GM23338 (cell line): Measurements from ENCODE around the gene NKAIN2. TPM values are rescaled to one million over a fixed set of nuclear protein-coding genes. Genes with fewer than 3 reads are reported as not detected.

ENCODE experiments used
- ATAC-seq: fragments of 200-7000 bp; cut with Tn5 transposase; 3 replicates; pipeline ENCODE4 v1.9.1; 2020
- DNase-seq: peaks from one replicate; pipeline ENCODE4 v3.0.0-alpha.2; 2015; ENCODE audit warnings: low spot score
- H2AFZ ChIP-seq: fragments of 200-600 bp; sonication (generic); 2 replicates; pipeline ENCODE4 v1.8.0; 2016; ENCODE audit warnings: antibody characterized with exemption, mild to moderate bottlenecking, moderate library complexity
- H3F3A ChIP-seq: fragments of 200-600 bp; sonication (generic); replicated peaks from 2 replicates; pipeline ENCODE4 v1.8.0; 2017; ENCODE audit warnings: antibody characterized with exemption, mixed run types, low read depth
- H3K27ac ChIP-seq: fragments of 200-600 bp; sonication (generic); 2 replicates; pipeline ENCODE4 v1.6.1; 2016; ENCODE audit warnings: low read depth
- H3K27me3 ChIP-seq: fragments of 200-600 bp; sonication (generic); 2 replicates; pipeline ENCODE4 v1.8.0; 2016; ENCODE audit warnings: mild to moderate bottlenecking, mixed run types, moderate library complexity; ENCODE audit not compliant: insufficient read depth
- H3K36me3 ChIP-seq: fragments of 200-600 bp; sonication (generic); 2 replicates; pipeline ENCODE4 v1.8.0; 2016; ENCODE audit warnings: mild to moderate bottlenecking; ENCODE audit not compliant: insufficient read depth
- H3K4me1 ChIP-seq: fragments of 200-600 bp; sonication (generic); 2 replicates; pipeline ENCODE4 v1.8.0; 2016; ENCODE audit warnings: mild to moderate bottlenecking, moderate library complexity; ENCODE audit not compliant: insufficient read depth
- H3K4me2 ChIP-seq: fragments of 200-600 bp; sonication (generic); 2 replicates; pipeline ENCODE4 v1.7.1; 2017; ENCODE audit warnings: mixed run types
- H3K4me3 ChIP-seq: fragments of 200-600 bp; sonication (generic); 2 replicates; pipeline ENCODE4 v1.6.1; 2016; ENCODE audit warnings: mixed run types
- H3K79me2 ChIP-seq: fragments of 200-600 bp; sonication (generic); replicated peaks from 2 replicates; pipeline ENCODE4 v1.8.0; 2017; ENCODE audit warnings: mild to moderate bottlenecking; ENCODE audit not compliant: insufficient read depth
- H3K9me2 ChIP-seq: fragments of 200-600 bp; sonication (generic); 2 replicates; pipeline ENCODE4 v1.8.0; 2017; ENCODE audit not compliant: insufficient read depth
- H4K20me1 ChIP-seq: fragments of 200-600 bp; sonication (generic); replicated peaks from 2 replicates; pipeline ENCODE4 v1.8.0; 2017; ENCODE audit warnings: mild to moderate bottlenecking; ENCODE audit not compliant: insufficient read depth
- H3K27ac Mint-ChIP-seq: 2 replicates; pipeline ENCODE4 v1.8.0; 2020; ENCODE audit warnings: inconsistent platforms, mild to moderate bottlenecking, moderate library complexity, mixed read lengths
- H3K27me3 Mint-ChIP-seq: 3 replicates; pipeline ENCODE4 v1.8.0; 2022; ENCODE audit warnings: low read depth, mild to moderate bottlenecking, moderate library complexity, mixed read lengths, inconsistent platforms; ENCODE audit not compliant: insufficient read depth, poor library complexity
- H3K36me3 Mint-ChIP-seq: 3 replicates; pipeline ENCODE4 v1.8.0; 2021; ENCODE audit warnings: low read depth, mild to moderate bottlenecking, inconsistent platforms, moderate library complexity, mixed read lengths
- H3K4me1 Mint-ChIP-seq: 3 replicates; pipeline ENCODE4 v1.8.0; 2020; ENCODE audit warnings: mild to moderate bottlenecking, inconsistent platforms, mixed read lengths
- H3K4me3 Mint-ChIP-seq: 3 replicates; pipeline ENCODE4 v1.8.0; 2021; ENCODE audit warnings: moderate library complexity, mild to moderate bottlenecking, inconsistent platforms, mixed read lengths
- H3K9me3 Mint-ChIP-seq: 3 replicates; pipeline ENCODE4 v1.8.0; 2020; ENCODE audit warnings: moderate library complexity, mild to moderate bottlenecking, inconsistent platforms, mixed read lengths
- CREB1 ChIP-seq: fragments of 250-450 bp; sonication (Bioruptor Pico); IDR thresholded peaks from 2 replicates; pipeline ENCODE4 v1.5.0; 2020; ENCODE audit warnings: low read depth, mild to moderate bottlenecking, moderate library complexity
- CTCF ChIP-seq, 2 experiments: fragments of 200-600 bp in 1 of 2; sonication (generic) in 1 of 2; conservative IDR thresholded peaks; 2 replicates each; pipeline versions ENCODE4 v1.5.1 to v1.6.1; 2016 to 2017; ENCODE audit warnings: antibody characterized with exemption in 2 of 2, low read depth in 2 of 2, mild to moderate bottlenecking in 2 of 2, moderate library complexity in 1 of 2
- ETS1 ChIP-seq: IDR thresholded peaks from 2 replicates; pipeline ENCODE4 v1.6.1; 2016; ENCODE audit warnings: antibody characterized with exemption
- EZH2 ChIP-seq: fragments of 200-600 bp; sonication (generic); IDR thresholded peaks from one replicate; pipeline ENCODE4 v1.8.0; 2017; ENCODE audit warnings: antibody characterized with exemption, mild to moderate bottlenecking, low read depth; ENCODE audit not compliant: unreplicated experiment
- EZH2phosphoT487 ChIP-seq: fragments of 200-600 bp; sonication (generic); IDR thresholded peaks from one replicate; pipeline ENCODE4 v1.8.1; 2018; ENCODE audit warnings: antibody characterized with exemption; ENCODE audit not compliant: unreplicated experiment
- JUNB ChIP-seq: IDR thresholded peaks from one replicate; pipeline ENCODE4 v1.6.1; 2016; ENCODE audit warnings: antibody characterized with exemption; ENCODE audit not compliant: unreplicated experiment
- NANOG ChIP-seq: IDR thresholded peaks from 2 replicates; pipeline ENCODE4 v1.6.1; 2016; ENCODE audit warnings: antibody characterized with exemption, borderline replicate concordance
- POLR2AphosphoS5 ChIP-seq: IDR thresholded peaks from 2 replicates; pipeline ENCODE4 v1.6.1; 2016; ENCODE audit warnings: antibody characterized with exemption, low read depth
- STAT1 ChIP-seq: IDR thresholded peaks from one replicate; pipeline ENCODE4 v1.6.1; 2016; ENCODE audit warnings: antibody characterized with exemption; ENCODE audit not compliant: unreplicated experiment
- ZNF114 ChIP-seq: fragments of 250-450 bp; sonication (Bioruptor Pico); IDR thresholded peaks from 2 replicates; pipeline ENCODE4 v1.5.0; 2020; ENCODE audit warnings: mild to moderate bottlenecking, moderate library complexity
- ZNF331 ChIP-seq: fragments of 250-450 bp; sonication (Bioruptor Pico); IDR thresholded peaks from 2 replicates; pipeline ENCODE4 v1.5.0; 2020; ENCODE audit warnings: low read depth, mild to moderate bottlenecking, moderate library complexity
- ZNF462 ChIP-seq: fragments of 250-450 bp; sonication (Bioruptor Pico); IDR thresholded peaks from 2 replicates; pipeline ENCODE4 v1.5.0; 2020; ENCODE audit warnings: mild to moderate bottlenecking, moderate library complexity
- polyA plus RNA-seq: library from polyadenylated mRNA; unstranded; fragments of >200 nt; fragmentation: Nextera tagmentation; extraction: Ambion mirVana; gene quantifications from 2 replicates; pipeline ENCODE4 v1.2.1, GENCODE V29; 2016
- total RNA-seq: library from RNA; depleted of rRNA; stranded (reverse); fragments of >200 nt; shearing (Covaris generic); gene quantifications from 2 replicates; pipeline ENCODE4 v1.2.3, GENCODE V29; 2014
- TF ChIP-seq, protein P1 (sequence below): IDR thresholded peaks from one replicate; pipeline ENCODE4 v1.6.1; 2018; ENCODE audit warnings: antibody characterized with exemption; ENCODE audit not compliant: unreplicated experiment

Gene NKAIN2
- total and polyA plus RNA-seq, 2 experiments from 2014 or later, result 0.39 to 1.1 TPM

DNA sequence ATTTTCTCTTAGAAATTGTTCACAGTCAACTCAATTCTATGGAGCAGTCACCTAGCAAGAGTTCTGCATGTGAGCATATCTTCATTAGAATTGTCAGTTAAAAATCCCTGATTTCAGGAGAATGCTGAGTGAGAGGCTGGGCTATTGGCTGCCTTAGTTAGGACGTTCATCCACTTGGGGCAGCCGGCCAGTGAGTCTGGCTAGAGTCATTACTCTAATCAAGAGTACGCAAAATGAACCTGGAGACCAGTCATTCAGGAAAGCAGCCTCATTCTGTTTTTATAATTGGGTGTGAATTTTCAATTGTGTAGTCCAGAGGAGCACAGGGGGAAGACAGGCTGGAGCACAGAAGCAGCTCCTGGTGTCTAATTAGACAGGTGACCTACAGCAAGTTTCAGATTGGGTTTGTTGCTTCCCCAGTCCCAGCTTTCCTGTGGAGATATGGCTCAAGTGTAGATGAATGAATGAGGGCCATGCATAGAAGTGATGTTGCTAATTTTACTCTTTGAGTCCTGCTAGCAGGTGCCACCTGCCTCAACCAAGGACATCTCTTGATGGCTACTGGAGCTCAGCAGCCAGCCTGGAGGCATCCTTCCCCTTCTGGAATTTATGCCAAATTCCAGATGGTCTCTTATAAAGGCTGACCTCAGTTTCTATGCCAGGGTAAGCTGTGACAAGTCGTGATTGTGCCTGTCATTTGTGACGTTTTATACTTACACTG is 265.7 kb downstream of the NKAIN2 start:
- Mint-ChIP-seq H3K36me3 (no peaks in the 10 kb centered on the region), H3K4me3 (no peak overlapping the region), H3K27me3 (no peaks in the 10 kb centered on the region), H3K4me1 (peaks cover 14% of the 10 kb centered on the region), H3K9me3 (no peaks in the 10 kb centered on the region), H3K27ac (no peak overlapping the region)
- no peaks in the 10 kb centered on the region for H3K79me2 ChIP-seq
- H3K36me3 ChIP-seq, result no peaks in the 10 kb centered on the region
- H3K4me1 ChIP-seq, result peaks cover 9% of the 10 kb centered on the region; the same call in 1 of the 2 replicates
- ATAC-seq, result no peak
- H3K27me3 ChIP-seq, result no peaks in the 10 kb centered on the region
- H3K27ac ChIP-seq, result no peak overlapping the region
- TF ChIP-seq EZH2 (no peak), EZH2phosphoT487 (no peak), JUNB (no peak), ZNF462 (CRISPR knock-in tag) (no peak), CREB1 (CRISPR knock-in tag) (no peak), ETS1 (no peak), ZNF114 (no peak), POLR2AphosphoS5 (no peak), NANOG (no peak), CTCF (conservative IDR thresholded peaks at IDR 0.05; ENCODE audit: low read depth in 2 of 2) (no peak), ZNF331 (CRISPR knock-in tag) (no peak), STAT1 (no peak)
- TF ChIP-seq, protein P1, sequence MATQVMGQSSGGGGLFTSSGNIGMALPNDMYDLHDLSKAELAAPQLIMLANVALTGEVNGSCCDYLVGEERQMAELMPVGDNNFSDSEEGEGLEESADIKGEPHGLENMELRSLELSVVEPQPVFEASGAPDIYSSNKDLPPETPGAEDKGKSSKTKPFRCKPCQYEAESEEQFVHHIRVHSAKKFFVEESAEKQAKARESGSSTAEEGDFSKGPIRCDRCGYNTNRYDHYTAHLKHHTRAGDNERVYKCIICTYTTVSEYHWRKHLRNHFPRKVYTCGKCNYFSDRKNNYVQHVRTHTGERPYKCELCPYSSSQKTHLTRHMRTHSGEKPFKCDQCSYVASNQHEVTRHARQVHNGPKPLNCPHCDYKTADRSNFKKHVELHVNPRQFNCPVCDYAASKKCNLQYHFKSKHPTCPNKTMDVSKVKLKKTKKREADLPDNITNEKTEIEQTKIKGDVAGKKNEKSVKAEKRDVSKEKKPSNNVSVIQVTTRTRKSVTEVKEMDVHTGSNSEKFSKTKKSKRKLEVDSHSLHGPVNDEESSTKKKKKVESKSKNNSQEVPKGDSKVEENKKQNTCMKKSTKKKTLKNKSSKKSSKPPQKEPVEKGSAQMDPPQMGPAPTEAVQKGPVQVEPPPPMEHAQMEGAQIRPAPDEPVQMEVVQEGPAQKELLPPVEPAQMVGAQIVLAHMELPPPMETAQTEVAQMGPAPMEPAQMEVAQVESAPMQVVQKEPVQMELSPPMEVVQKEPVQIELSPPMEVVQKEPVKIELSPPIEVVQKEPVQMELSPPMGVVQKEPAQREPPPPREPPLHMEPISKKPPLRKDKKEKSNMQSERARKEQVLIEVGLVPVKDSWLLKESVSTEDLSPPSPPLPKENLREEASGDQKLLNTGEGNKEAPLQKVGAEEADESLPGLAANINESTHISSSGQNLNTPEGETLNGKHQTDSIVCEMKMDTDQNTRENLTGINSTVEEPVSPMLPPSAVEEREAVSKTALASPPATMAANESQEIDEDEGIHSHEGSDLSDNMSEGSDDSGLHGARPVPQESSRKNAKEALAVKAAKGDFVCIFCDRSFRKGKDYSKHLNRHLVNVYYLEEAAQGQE, result no peak
- no peak for DNase-seq
- H3K4me2 ChIP-seq, result no peak overlapping the region
- H3F3A ChIP-seq, result no peaks in the 10 kb centered on the region
- H3K9me2 ChIP-seq, result no peaks in the 10 kb centered on the region
- no peak overlapping the region for H2AFZ ChIP-seq
- no peaks in the 10 kb centered on the region for H4K20me1 ChIP-seq
- no peak overlapping the region for H3K4me3 ChIP-seq
